HEK293 (cell line): ENCODE measurements around the gene PPIL6.

Source experiments
- BCL11A ChIP-seq: fragments of 450-650 bp; formaldehyde crosslinking; IDR thresholded peaks from 2 replicates; pipeline ENCODE4 v1.5.1; 2016; ENCODE audit warnings: low read depth, missing biosample characterization, missing genetic modification characterization
- KLF16 ChIP-seq: fragments of 450-650 bp; formaldehyde crosslinking; IDR thresholded peaks from 2 replicates; pipeline ENCODE4 v1.5.1; 2017; ENCODE audit warnings: missing biosample characterization, missing genetic modification characterization
- OSR2 ChIP-seq: fragments of 450-650 bp; formaldehyde crosslinking; IDR thresholded peaks from 2 replicates; pipeline ENCODE4 v1.5.1; 2016; ENCODE audit warnings: missing biosample characterization, missing genetic modification characterization
- SP2 ChIP-seq: fragments of 450-650 bp; formaldehyde crosslinking; IDR thresholded peaks from 2 replicates; pipeline ENCODE4 v1.5.1; 2016; ENCODE audit warnings: missing biosample characterization, missing genetic modification characterization
- SP7 ChIP-seq: fragments of 450-650 bp; formaldehyde crosslinking; IDR thresholded peaks from 2 replicates; pipeline ENCODE4 v1.5.1; 2016; ENCODE audit warnings: missing biosample characterization, missing genetic modification characterization
- ZBTB17 ChIP-seq: fragments of 450-650 bp; formaldehyde crosslinking; IDR thresholded peaks from 2 replicates; pipeline ENCODE4 v1.5.1; 2016; ENCODE audit warnings: missing biosample characterization, missing genetic modification characterization
- ZEB2 ChIP-seq: fragments of 450-650 bp; formaldehyde crosslinking; IDR thresholded peaks from 2 replicates; pipeline ENCODE4 v1.5.1; 2016; ENCODE audit warnings: missing biosample characterization, missing genetic modification characterization
- ZFP69B ChIP-seq: fragments of 450-650 bp; formaldehyde crosslinking; IDR thresholded peaks from 2 replicates; pipeline ENCODE4 v1.5.1; 2016; ENCODE audit warnings: missing biosample characterization, missing genetic modification characterization
- ZNF423 ChIP-seq: fragments of 450-650 bp; formaldehyde crosslinking; IDR thresholded peaks from 2 replicates; pipeline ENCODE4 v1.5.1; 2016; ENCODE audit warnings: missing biosample characterization, missing genetic modification characterization
- ZNF558 ChIP-seq: fragments of 450-650 bp; formaldehyde crosslinking; IDR thresholded peaks from 2 replicates; pipeline ENCODE4 v1.5.1; 2016; ENCODE audit warnings: missing biosample characterization, missing genetic modification characterization
- ZNF76 ChIP-seq: fragments of 450-650 bp; formaldehyde crosslinking; IDR thresholded peaks from 2 replicates; pipeline ENCODE4; 2016; ENCODE audit warnings: low read depth, missing biosample characterization, missing genetic modification characterization, borderline replicate concordance
- ZNF768 ChIP-seq: fragments of 450-650 bp; formaldehyde crosslinking; IDR thresholded peaks from 2 replicates; pipeline ENCODE4 v1.5.1; 2018; ENCODE audit warnings: missing biosample characterization, mild to moderate bottlenecking, missing genetic modification characterization
- ZNF785 ChIP-seq: fragments of 450-650 bp; formaldehyde crosslinking; IDR thresholded peaks from 2 replicates; pipeline ENCODE4 v1.5.1; 2016; ENCODE audit warnings: missing biosample characterization, missing genetic modification characterization
- ZNF837 ChIP-seq: fragments of 450-650 bp; formaldehyde crosslinking; IDR thresholded peaks from 2 replicates; pipeline ENCODE4 v1.5.1; 2016; ENCODE audit warnings: missing biosample characterization, missing genetic modification characterization
- ZXDB ChIP-seq: fragments of 450-650 bp; formaldehyde crosslinking; IDR thresholded peaks from 2 replicates; pipeline ENCODE4 v1.5.1; 2016; ENCODE audit warnings: missing biosample characterization, missing genetic modification characterization
- TF ChIP-seq, protein P1 (sequence below): fragments of 450-650 bp; formaldehyde crosslinking; IDR thresholded peaks from 2 replicates; pipeline ENCODE4 v1.5.1; 2016; ENCODE audit warnings: missing biosample characterization, missing genetic modification characterization
- TF ChIP-seq, protein P2 (sequence below): fragments of 450-650 bp; formaldehyde crosslinking; IDR thresholded peaks from 2 replicates; pipeline ENCODE4 v1.5.1; 2017; ENCODE audit warnings: missing biosample characterization, mild to moderate bottlenecking, missing genetic modification characterization, moderate library complexity
- TF ChIP-seq, protein P3 (sequence below): fragments of 450-650 bp; formaldehyde crosslinking; IDR thresholded peaks from 2 replicates; pipeline ENCODE4 v1.5.1; 2016; ENCODE audit warnings: missing biosample characterization, missing genetic modification characterization
- TF ChIP-seq, protein P4 (sequence below): fragments of 450-650 bp; formaldehyde crosslinking; IDR thresholded peaks from 2 replicates; pipeline ENCODE4 v1.5.1; 2016; ENCODE audit warnings: missing biosample characterization, missing genetic modification characterization
- TF ChIP-seq, protein P5 (sequence below): fragments of 450-650 bp; formaldehyde crosslinking; optimal IDR thresholded peaks from 2 replicates; pipeline ENCODE3; 2016; ENCODE audit warnings: missing biosample characterization, mild to moderate bottlenecking, missing genetic modification characterization
- TF ChIP-seq, protein P6 (sequence below): fragments of 450-650 bp; formaldehyde crosslinking; IDR thresholded peaks from 2 replicates; pipeline ENCODE4 v1.5.0; 2017; ENCODE audit warnings: missing biosample characterization, missing genetic modification characterization, borderline replicate concordance
- TF ChIP-seq, protein P7 (sequence below): fragments of 450-650 bp; formaldehyde crosslinking; IDR thresholded peaks from 2 replicates; pipeline ENCODE4 v1.5.1; 2017; ENCODE audit warnings: missing biosample characterization, missing genetic modification characterization

PPIL6 gene

DNA sequence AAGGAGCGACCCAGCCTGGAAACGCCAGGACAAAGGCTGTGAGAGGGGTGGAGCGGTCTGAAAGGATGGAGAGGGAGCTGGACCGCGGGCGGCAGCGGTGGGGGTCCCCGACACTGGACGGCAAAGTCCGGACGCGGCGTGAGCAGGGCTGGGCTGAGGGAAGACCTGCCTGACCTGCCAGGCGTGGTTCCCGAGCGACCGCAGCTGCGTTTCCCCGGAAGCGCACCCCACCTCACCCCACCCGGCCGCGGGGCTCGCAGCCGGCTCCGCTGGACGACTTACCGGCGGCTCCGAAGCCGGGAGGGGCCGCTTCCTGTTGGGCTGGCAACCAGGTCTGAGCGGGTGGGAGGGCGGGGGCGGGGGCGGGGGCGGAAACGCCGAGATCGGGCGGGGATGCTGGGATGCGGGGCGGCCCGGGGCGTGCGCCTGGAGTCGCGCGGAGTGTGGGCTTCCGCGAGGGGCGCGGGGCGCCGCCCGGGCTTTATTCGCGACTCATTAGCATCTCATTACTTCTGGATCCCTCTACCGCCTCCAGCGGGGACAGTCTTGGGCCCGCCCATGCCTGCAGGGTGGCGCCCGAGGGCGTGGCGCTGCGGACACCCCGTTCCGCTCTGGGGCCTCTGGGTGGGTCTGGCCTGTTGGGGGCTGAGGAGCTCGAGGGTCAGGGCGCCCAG lies 15.1 kb upstream of the PPIL6 start, which contains the start of gene MICAL1 (continued):
- TF ChIP-seq, protein P1, sequence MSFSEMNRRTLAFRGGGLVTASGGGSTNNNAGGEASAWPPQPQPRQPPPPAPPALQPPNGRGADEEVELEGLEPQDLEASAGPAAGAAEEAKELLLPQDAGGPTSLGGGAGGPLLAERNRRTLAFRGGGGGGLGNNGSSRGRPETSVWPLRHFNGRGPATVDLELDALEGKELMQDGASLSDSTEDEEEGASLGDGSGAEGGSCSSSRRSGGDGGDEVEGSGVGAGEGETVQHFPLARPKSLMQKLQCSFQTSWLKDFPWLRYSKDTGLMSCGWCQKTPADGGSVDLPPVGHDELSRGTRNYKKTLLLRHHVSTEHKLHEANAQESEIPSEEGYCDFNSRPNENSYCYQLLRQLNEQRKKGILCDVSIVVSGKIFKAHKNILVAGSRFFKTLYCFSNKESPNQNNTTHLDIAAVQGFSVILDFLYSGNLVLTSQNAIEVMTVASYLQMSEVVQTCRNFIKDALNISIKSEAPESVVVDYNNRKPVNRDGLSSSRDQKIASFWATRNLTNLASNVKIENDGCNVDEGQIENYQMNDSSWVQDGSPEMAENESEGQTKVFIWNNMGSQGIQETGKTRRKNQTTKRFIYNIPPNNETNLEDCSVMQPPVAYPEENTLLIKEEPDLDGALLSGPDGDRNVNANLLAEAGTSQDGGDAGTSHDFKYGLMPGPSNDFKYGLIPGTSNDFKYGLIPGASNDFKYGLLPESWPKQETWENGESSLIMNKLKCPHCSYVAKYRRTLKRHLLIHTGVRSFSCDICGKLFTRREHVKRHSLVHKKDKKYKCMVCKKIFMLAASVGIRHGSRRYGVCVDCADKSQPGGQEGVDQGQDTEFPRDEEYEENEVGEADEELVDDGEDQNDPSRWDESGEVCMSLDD (tag by site-specific recombination), result peak; percentile 94
- TF ChIP-seq BCL11A, result no peak
- peak; percentile 29; the same call in 1 of the 2 replicates for TF ChIP-seq ZBTB17 (tag by site-specific recombination)
- TF ChIP-seq ZFP69B, result no peak
- 0 out of 2 replicates have a peak, but pooled peaks have one; percentile 41 for TF ChIP-seq KLF16 (tag by site-specific recombination)
- TF ChIP-seq ZXDB, result no peak
- TF ChIP-seq, protein P2, sequence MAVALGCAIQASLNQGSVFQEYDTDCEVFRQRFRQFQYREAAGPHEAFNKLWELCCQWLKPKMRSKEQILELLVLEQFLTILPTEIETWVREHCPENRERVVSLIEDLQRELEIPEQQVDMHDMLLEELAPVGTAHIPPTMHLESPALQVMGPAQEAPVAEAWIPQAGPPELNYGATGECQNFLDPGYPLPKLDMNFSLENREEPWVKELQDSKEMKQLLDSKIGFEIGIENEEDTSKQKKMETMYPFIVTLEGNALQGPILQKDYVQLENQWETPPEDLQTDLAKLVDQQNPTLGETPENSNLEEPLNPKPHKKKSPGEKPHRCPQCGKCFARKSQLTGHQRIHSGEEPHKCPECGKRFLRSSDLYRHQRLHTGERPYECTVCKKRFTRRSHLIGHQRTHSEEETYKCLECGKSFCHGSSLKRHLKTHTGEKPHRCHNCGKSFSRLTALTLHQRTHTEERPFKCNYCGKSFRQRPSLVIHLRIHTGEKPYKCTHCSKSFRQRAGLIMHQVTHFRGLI (tag by site-specific recombination), result peak; percentile 62
- TF ChIP-seq ZNF423, result peak; percentile 93
- peak; percentile 24 for TF ChIP-seq SP7 (tag by site-specific recombination)
- 0 out of 2 replicates have a peak, but pooled peaks have one; percentile 54 for TF ChIP-seq ZEB2 (tag by site-specific recombination)
- TF ChIP-seq, protein P3, sequence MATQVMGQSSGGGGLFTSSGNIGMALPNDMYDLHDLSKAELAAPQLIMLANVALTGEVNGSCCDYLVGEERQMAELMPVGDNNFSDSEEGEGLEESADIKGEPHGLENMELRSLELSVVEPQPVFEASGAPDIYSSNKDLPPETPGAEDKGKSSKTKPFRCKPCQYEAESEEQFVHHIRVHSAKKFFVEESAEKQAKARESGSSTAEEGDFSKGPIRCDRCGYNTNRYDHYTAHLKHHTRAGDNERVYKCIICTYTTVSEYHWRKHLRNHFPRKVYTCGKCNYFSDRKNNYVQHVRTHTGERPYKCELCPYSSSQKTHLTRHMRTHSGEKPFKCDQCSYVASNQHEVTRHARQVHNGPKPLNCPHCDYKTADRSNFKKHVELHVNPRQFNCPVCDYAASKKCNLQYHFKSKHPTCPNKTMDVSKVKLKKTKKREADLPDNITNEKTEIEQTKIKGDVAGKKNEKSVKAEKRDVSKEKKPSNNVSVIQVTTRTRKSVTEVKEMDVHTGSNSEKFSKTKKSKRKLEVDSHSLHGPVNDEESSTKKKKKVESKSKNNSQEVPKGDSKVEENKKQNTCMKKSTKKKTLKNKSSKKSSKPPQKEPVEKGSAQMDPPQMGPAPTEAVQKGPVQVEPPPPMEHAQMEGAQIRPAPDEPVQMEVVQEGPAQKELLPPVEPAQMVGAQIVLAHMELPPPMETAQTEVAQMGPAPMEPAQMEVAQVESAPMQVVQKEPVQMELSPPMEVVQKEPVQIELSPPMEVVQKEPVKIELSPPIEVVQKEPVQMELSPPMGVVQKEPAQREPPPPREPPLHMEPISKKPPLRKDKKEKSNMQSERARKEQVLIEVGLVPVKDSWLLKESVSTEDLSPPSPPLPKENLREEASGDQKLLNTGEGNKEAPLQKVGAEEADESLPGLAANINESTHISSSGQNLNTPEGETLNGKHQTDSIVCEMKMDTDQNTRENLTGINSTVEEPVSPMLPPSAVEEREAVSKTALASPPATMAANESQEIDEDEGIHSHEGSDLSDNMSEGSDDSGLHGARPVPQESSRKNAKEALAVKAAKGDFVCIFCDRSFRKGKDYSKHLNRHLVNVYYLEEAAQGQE (tag by site-specific recombination), result peak; percentile 44; the same call in 1 of the 2 replicates
- no peak for TF ChIP-seq ZNF768 (tag by site-specific recombination)
- TF ChIP-seq, protein P4, sequence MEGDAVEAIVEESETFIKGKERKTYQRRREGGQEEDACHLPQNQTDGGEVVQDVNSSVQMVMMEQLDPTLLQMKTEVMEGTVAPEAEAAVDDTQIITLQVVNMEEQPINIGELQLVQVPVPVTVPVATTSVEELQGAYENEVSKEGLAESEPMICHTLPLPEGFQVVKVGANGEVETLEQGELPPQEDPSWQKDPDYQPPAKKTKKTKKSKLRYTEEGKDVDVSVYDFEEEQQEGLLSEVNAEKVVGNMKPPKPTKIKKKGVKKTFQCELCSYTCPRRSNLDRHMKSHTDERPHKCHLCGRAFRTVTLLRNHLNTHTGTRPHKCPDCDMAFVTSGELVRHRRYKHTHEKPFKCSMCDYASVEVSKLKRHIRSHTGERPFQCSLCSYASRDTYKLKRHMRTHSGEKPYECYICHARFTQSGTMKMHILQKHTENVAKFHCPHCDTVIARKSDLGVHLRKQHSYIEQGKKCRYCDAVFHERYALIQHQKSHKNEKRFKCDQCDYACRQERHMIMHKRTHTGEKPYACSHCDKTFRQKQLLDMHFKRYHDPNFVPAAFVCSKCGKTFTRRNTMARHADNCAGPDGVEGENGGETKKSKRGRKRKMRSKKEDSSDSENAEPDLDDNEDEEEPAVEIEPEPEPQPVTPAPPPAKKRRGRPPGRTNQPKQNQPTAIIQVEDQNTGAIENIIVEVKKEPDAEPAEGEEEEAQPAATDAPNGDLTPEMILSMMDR, result peak; percentile 97
- no peak for TF ChIP-seq OSR2 (tag by site-specific recombination)
- no peak for TF ChIP-seq ZNF837 (tag by site-specific recombination)
- TF ChIP-seq ZNF558, result no peak
- TF ChIP-seq, protein P5, sequence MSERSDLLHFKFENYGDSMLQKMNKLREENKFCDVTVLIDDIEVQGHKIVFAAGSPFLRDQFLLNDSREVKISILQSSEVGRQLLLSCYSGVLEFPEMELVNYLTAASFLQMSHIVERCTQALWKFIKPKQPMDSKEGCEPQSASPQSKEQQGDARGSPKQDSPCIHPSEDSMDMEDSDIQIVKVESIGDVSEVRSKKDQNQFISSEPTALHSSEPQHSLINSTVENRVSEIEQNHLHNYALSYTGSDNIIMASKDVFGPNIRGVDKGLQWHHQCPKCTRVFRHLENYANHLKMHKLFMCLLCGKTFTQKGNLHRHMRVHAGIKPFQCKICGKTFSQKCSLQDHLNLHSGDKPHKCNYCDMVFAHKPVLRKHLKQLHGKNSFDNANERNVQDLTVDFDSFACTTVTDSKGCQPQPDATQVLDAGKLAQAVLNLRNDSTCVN (tag by site-specific recombination), result peak; percentile 85
- peak; percentile 56 for TF ChIP-seq ZNF76 (tag by site-specific recombination)
- TF ChIP-seq, protein P6, sequence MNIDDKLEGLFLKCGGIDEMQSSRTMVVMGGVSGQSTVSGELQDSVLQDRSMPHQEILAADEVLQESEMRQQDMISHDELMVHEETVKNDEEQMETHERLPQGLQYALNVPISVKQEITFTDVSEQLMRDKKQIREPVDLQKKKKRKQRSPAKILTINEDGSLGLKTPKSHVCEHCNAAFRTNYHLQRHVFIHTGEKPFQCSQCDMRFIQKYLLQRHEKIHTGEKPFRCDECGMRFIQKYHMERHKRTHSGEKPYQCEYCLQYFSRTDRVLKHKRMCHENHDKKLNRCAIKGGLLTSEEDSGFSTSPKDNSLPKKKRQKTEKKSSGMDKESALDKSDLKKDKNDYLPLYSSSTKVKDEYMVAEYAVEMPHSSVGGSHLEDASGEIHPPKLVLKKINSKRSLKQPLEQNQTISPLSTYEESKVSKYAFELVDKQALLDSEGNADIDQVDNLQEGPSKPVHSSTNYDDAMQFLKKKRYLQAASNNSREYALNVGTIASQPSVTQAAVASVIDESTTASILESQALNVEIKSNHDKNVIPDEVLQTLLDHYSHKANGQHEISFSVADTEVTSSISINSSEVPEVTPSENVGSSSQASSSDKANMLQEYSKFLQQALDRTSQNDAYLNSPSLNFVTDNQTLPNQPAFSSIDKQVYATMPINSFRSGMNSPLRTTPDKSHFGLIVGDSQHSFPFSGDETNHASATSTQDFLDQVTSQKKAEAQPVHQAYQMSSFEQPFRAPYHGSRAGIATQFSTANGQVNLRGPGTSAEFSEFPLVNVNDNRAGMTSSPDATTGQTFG (tag by site-specific recombination), result no peak
- no peak for TF ChIP-seq ZNF785 (tag by site-specific recombination)
- peak; percentile 60; the same call in 1 of the 2 replicates for TF ChIP-seq SP2 (tag by site-specific recombination)
- TF ChIP-seq, protein P7, sequence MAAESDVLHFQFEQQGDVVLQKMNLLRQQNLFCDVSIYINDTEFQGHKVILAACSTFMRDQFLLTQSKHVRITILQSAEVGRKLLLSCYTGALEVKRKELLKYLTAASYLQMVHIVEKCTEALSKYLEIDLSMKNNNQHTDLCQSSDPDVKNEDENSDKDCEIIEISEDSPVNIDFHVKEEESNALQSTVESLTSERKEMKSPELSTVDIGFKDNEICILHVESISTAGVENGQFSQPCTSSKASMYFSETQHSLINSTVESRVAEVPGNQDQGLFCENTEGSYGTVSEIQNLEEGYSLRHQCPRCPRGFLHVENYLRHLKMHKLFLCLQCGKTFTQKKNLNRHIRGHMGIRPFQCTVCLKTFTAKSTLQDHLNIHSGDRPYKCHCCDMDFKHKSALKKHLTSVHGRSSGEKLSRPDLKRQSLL (tag by site-specific recombination), result no peak
